MM.1S (cell line): ENCODE results near the gene FAM81A.

Experiments
- EZH2 ChIP-seq: fragments of 300-600 bp; sonication (generic); optimal IDR thresholded peaks from 2 replicates; pipeline ENCODE3; 2017; ENCODE audit warnings: low read depth, mild to moderate bottlenecking, antibody characterized with exemption, low read length, mixed read lengths
- TF ChIP-seq, protein P1 (sequence below): fragments of 300-600 bp; sonication (generic); IDR thresholded peaks from 2 replicates; pipeline ENCODE4 v1.5.1; 2016; ENCODE audit warnings: antibody characterized with exemption, low read length, mixed read lengths

- TF ChIP-seq, protein P1, sequence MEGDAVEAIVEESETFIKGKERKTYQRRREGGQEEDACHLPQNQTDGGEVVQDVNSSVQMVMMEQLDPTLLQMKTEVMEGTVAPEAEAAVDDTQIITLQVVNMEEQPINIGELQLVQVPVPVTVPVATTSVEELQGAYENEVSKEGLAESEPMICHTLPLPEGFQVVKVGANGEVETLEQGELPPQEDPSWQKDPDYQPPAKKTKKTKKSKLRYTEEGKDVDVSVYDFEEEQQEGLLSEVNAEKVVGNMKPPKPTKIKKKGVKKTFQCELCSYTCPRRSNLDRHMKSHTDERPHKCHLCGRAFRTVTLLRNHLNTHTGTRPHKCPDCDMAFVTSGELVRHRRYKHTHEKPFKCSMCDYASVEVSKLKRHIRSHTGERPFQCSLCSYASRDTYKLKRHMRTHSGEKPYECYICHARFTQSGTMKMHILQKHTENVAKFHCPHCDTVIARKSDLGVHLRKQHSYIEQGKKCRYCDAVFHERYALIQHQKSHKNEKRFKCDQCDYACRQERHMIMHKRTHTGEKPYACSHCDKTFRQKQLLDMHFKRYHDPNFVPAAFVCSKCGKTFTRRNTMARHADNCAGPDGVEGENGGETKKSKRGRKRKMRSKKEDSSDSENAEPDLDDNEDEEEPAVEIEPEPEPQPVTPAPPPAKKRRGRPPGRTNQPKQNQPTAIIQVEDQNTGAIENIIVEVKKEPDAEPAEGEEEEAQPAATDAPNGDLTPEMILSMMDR: no peak
- no peak for TF ChIP-seq EZH2
Measured at GRCh38 chr15:59419170-59419569, 18.8 kb upstream of the FAM81A start.
